ENCODE data around the gene GALNT13.

GRCh38 chr2:154240921-154241379, 369.2 kb downstream of the GALNT13 start:
- no peak for TF ChIP-seq POLR2A (IDR thresholded peaks at IDR 0.05)
- no peak for TF ChIP-seq CTCF (IDR thresholded peaks at IDR 0.05)

All from adrenal gland (tissue), 5 donors.